SIG-M5 treated with dmso at 0.1 percent for 504 hours (cell line): Measurements from ENCODE around the gene TAC3.

Experiments used
- DNase-seq: peaks from one replicate; lab custom pipeline; 2025; ENCODE audit not compliant: unreplicated experiment; lab: John Stamatoyannopoulos, UW

The TAC3 gene

DNA sequence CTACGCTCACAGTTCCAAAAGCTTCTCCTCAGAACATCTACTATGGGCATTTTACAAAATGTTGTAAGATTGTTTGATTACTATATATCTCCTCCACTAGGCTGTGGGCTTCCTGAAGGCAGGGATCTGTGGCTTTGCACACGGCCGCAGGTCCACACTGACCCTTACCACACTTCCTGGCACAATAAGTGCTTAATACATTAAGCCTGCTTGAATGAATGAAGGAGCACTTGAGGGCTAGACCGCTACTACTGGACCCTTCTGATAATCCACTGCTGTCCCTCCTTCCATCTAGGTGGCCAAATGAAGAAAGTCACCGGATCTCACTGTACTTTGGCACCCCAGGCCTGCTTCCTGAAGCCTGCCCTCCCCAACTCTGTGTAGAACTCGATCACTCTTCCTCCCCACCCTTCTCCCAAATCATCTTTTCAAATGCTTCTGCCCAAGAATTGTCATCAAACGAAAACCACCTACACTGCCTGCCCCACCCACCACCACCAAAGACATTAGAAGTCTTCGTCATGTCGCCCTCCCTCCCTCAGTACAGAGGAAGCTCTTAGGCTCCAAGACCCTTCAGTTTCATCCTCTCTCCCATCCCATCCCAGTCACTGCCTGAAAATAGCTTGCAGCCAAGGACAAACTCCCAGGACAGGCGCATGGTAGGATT, 9.4 kb downstream of the TAC3 start:
- peak; percentile 71 for DNase-seq

DNA sequence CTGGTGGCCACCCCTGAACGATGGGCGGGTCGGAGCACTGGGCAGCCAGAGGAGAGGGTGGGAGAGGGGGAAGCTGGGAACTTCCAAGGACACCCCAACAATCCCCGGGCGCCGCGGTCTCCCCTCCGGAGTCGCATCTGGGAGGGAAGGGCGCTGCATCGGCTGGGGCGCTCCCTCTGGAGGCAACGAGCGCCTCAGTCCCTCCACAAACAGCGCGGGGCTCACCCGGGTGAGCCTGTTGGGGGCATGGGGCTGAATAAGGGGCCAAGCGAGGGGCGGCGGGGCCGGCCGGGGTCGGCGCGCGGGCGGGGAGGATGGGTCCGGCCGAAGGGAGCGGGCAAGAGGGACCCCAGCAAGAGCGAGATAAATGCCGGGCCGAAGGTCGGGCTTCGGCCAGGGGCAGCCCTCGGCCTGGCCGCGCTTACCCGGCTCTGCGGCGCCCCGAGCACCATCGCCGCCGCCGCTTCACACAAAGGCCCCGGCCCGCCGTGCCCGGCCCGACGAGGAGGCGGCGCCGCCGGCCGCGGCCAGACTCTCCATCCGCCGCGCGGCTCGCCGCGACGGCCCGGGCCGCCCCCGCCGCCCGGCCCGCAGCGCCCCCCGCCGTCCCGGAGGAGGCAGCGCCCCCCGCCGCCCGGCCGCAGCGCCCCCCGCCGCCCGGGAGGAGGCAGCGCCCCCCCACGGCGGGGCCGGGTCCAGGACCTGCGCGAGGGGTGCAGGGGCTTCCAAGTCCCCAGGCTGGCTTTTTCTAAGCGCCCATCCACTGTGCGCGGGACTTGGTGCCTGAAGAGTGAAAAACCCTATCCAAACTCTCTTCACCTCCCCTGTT, 10.1 kb downstream of the TAC3 start, which contains the start of gene ZBTB39:
Gene ZBTB39 (minus strand): TSS at position 567 of the 829 bp plus-strand sequence. CDS start 1,629 bp downstream, outside the sequence.
- peak; percentile 71 for DNase-seq

DNA sequence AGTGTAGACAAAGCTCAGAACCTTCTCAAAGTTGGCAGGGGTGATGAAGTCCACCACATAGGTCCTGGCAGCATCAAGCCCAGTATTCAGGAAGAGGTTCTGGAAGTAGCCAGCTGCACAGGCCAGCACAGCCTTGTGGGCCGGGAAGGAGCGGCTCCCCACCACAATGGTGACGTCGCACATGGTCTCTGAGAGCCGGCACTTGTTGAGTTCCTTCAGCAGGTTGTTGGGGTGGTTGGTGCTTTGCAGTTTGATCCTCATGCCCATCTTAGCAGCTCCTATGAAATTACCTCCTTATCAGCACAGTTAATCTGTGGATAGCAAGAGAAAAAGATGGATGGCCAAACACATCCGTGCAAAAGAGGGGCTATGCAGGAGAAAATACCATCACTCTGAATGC, 11.7 kb downstream of the TAC3 start:
- DNase-seq, result no peak

DNA sequence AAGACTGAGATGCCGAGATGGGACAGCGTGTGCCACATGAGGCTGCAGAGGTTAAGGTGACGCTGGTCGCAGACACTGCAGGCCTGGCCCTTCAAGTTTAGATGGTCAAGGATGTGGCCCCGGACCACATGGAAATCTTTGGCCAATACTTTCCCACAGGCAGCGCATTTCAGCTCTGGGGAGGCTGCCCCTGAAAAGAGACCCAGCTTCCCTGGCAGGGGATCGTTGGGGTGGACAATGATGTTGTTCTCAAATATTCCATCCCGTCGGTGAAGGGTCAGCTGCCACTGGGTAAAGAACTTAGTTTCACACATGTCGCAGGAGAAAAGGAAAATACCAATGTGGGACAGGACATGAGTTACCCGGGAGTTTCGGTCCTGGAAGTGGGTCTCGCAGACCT, 12.9 kb downstream of the TAC3 start:
- no peak for DNase-seq

DNA sequence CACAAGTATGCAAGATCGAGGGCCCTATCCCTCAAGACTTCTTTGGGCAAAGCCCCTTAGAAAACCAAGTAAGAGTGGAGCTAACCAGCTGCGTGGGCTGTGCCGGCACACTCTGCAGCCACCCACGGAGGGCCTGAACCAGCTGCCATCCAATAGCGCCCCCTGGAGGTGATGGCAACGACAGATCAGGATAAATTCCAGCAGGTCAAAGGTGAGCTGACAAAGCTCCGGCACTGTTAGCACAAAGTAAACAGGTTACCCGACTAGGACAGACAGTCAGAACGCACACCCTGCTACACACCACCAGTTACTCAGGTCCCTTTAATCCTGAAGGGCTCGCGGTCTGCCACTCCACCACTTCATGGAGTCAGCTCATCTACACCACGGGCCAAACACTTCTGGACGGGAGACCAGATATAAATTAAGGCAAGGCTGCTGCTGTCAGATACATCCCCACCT, 14.9 kb downstream of the TAC3 start:
- DNase-seq, result peak; percentile 45

DNA sequence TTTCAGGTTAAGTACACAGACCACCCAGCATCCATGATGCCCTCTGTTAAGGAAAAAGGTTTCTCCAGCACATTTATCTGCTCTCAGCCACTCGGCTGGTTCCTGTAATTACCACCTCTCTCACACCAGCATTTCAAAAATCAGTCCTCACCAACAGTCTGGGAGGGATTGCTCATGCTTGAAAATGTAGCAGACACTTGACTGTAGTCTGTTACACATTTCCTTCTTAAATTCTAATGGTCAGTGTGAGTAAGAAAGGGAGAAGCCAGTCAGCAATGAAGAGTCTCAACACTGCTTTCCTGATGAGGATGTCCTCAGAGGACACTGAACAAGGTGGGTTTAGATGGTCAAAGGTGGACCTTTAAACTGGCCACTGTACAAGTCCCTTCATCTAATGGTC, 15.9 kb downstream of the TAC3 start:
- DNase-seq, result no peak

DNA sequence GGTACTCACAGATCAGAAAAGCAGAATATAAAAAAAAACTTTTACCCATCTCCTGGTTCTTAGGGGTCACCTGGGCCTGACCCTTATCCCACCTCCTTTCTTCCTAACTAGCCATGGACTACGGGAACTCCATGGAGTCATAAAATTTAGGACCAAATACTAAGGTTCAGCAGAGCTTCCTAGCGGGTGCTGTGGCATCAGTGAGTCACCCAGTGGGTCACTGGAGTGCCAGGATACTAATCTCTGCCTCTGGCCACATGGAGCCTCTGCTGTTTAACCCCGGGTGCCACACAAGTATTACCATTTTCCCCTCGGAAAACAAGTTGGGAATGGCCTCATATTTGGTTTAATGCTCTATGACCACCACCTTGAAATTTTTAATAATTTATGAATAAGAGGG, 16.9 kb downstream of the TAC3 start:
- DNase-seq, result no peak

DNA sequence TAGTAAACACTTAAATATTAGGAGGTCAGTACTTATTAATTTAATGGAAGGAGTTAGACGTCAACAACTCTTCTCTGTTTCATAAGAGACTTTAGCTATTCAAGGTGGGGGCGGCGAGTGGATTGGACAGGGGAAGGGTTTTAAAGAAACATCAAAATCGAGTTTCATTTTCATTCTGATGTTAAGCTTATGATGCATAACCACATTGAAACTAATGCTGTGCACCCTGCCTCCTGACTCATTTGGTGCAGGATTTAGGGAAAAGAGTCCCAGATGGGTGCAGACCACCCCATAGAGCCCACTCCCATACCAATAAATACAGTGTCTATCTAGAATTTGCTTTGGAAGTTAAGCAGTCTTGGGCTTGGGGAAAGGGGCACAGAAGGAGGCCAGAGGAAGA, 17.3 kb downstream of the TAC3 start:
- no peak for DNase-seq

DNA sequence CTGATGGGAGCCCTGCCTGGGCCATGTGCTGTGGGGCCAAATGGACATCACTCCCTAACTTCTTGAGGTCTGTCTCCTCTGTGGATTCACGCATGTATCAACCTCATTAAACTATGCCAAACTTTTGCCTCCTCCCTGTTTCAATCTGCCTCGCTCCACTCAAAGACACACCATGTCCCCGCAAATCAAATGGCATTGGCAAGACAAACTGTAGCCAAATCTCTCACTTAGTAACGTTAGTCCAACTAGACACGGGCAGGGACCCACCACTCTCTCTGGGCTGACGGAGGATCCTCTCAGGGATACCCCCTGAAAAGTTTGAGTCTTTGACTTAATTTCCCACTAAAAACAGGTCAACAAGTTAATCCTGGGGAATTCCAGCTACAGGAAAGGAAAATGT, 18.0 kb downstream of the TAC3 start:
- DNase-seq, result no peak

DNA sequence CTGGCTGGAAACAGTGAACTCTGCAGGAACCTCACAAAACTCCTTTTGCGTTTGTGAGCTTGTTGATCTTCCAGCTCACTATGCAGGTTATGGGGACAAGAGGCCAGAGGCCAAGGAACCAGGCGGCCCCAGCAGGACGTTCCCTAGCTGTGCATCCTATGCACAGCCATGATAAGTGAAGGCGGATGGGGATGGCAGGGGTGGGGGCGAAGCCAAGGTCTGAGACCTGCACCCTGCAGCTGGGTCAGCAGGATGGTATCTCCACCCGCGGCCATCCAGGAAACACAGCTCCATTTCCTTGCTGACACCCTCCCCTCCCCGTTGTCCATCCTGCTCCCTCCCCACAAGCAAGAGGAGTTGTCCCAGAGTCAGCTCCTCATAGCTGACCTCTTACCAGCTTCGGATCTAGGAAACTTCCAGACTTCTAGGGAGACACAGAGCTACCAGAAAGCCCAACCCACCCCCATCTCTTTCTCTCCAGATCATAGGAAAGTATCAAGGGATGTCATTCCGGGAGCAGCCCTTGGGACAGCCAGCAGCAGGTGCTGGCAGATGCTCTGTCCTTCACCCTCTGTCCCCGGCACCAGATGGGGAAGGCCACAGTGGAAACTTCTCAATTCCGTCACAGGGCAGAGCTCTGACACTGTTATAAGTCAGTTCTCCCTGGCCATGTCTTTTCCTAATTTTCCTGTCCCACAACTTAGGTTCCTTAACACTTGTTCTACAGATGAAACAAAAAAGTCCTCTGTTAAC, 19.4 kb downstream of the TAC3 start:
- no peak for DNase-seq

DNA sequence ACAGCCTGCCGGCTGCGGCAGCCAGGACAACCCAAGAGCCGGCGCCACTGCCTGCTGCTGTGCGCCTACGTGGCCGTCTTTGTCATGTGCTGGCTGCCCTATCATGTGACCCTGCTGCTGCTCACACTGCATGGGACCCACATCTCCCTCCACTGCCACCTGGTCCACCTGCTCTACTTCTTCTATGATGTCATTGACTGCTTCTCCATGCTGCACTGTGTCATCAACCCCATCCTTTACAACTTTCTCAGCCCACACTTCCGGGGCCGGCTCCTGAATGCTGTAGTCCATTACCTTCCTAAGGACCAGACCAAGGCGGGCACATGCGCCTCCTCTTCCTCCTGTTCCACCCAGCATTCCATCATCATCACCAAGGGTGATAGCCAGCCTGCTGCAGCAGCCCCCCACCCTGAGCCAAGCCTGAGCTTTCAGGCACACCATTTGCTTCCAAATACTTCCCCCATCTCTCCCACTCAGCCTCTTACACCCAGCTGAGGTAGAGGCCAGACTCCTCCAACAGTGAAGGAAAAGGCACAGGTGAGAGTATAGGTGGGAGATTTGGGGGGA, 20.3 kb downstream of the TAC3 start:
- DNase-seq, result no peak

DNA sequence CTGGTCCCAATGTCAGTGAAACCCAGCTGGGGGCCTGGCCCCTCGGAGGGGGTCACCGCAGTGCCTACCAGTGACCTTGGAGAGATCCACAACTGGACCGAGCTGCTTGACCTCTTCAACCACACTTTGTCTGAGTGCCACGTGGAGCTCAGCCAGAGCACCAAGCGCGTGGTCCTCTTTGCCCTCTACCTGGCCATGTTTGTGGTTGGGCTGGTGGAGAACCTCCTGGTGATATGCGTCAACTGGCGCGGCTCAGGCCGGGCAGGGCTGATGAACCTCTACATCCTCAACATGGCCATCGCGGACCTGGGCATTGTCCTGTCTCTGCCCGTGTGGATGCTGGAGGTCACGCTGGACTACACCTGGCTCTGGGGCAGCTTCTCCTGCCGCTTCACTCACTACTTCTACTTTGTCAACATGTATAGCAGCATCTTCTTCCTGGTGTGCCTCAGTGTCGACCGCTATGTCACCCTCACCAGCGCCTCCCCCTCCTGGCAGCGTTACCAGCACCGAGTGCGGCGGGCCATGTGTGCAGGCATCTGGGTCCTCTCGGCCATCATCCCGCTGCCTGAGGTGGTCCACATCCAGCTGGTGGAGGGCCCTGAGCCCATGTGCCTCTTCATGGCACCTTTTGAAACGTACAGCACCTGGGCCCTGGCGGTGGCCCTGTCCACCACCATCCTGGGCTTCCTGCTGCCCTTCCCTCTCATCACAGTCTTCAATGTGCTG, 21.0 kb downstream of the TAC3 start:
- no peak for DNase-seq

DNA sequence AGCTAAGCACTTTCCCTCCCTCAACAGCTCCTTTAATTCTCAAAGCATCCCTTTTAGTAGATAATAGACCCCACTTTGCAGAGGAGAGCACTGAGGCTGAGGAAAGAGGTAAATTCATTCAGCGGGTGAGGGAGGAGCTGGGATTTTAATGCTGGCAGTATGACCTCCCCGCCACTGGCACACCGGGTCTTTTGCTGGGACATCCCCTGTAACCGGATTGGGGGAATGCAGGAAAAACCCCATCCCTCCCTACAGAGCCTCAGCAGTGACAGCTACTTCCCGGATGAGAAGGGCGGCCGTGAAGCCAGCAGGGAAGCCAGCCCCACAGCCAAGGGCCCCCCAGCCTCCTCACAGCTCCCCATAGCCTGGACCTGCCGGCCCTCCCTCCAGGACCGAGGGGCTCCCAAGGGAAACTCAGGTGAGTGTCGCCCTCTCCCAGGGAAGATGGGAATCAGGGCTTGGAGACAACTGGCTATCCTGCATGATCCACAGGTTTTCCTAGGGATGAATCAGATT, 22.0 kb downstream of the TAC3 start:
- no peak for DNase-seq

DNA sequence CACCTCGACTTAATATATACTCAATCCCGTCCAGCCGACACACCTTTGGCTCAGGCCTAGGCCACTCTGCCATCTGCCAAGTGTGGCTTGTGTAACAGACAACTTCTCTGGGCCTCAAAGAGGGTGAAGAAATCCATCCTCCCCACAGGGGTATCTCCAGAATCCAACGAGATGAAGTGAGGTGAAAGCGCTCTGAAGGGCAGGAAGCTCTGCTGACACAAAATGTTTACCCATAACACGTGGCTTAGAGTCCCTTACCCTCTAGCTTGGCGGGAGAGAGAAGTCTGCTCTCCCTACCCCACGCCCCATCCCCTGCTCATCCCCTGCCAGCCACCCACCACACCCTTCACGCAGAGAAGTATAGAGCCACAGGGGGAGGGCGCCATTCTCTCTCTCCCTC, 23.0 kb downstream of the TAC3 start:
- peak; percentile 5 for DNase-seq

DNA sequence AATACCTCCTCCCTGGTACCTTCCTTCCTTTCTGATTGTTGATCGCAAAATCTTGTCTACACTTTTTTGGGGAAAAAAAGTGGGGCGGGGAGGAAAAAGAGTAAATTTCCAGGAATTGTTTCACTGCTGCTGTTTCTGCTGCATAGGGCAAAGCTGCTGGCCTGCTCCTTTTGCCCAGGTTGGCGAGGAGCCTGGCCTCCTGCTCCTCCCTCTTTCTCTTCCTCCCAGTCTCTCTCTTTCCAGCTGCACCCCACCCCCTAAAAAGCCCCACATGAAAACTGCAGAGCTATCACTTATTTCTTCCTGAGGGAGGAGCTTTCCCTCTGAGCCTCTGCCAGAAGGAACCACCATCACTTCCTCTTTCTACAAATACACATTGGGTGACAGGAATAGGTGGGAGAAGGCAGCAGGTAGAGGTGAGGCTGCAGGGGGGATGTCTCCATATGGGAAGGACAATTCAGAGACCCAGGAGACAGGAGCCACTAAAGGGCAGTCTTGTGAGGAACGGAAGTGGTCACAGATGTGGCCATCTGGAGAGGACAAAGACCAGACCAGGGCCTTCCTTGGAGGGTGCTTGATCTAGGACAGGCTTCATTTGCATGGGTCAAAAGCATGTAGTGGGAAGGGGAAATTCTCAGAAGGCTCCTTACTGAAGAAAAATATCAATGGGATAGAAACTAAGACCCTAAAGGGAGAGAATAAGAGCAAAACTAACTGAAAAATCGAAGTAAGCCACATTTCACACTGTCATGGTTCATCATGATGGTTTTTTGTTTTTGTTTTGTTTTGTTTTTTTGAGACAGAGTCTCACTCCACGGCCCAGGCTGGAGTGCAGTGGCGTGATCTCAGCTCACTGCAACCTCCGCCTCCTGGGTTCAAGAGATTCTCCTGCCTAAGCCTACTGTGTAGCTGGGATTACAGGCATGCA, 24.7 kb downstream of the TAC3 start:
- peak; percentile 49 for DNase-seq

DNA sequence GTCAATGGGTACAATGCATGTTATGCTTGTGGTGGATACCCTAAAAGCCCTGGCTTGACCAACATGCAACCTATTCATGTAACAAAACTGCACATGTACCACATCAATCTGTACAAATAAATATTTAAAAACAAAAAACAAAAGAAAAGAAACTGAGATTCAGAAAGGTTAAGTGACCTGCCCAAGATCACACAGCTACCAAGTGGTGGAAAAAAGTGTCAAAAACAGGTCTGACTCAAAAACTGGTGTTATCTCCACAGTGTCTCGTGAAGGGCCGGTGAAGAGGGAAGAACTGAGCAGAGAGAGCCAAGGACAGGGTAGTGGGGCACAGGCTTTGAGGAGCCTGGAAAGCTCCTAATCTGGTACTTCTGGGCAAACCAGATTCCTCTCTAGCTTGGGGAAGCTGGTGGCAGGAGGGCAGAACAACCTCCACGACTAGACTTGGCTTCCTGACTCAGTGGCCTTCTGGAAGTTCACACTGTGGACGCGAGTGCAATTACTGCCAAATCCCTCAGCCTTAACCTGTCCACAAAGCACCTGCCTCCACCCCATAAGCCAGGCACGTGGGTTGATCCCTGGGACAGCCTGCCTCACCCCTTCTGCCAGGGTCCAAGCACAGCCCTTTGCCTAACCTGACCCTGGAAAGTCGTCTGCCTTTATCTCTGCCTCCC, 25.5 kb downstream of the TAC3 start:
- DNase-seq, result no peak

DNA sequence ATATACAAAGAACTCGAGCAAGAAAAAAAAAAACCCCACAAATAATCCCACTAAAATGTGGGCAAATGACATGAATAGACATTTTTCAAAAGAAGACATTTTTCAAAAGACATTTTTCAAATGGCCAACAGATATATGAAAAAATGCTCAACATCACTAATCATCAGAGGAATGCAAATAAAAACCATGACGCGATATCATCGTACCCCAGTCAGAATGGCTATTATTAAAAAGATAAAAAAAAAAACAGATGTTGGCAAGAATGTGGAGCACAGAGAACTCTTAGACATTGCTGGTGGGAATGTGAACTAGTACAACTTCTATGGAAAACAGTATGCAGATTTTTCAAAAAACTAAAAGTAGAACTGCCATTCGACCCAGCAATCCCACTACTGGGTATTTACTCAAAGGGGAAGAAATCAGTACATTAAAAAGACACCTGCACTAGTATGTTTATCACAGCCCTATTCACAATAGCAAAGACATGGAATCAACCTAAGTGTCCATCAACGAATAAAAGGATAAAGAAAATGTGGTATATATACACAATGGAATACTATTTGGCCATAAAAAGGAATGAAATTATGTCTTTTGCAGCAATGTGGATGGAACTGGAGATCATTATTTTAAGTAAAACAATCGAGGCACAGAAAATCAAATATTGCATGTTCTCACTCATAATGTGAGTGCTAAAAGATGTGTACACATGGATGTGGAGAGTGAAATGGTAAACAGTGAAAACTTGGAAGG, 26.3 kb downstream of the TAC3 start:
- no peak for DNase-seq

DNA sequence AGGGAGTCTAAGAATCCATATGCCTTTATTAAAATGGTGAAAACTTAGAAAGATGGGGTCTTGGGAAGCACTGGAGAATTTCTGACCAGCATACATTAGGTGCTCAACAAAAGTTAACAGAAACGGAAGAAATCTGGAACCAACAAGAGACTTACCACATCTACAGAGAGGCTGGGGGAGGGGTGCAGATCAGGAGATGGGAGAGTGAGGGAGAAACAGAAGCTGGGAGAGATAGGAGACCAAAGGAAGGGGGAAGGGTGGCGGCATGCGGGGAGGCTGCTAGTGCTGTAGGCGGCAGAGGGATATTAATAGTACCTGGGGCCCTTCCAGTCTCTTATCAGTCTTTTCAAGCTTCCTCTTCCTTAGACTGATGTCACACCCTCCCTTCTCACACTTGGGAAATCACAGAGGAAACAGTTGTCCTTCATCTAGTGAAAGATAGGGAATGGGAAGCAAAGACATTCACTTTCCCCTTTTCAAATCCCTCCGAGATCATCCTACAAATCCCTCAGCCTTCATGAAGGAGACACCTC, 28.1 kb downstream of the TAC3 start:
- DNase-seq, result peak; percentile 77
